HCT116 (cell line): ENCODE results near the gene C10orf95. TPM values are rescaled to one million over a fixed set of nuclear protein-coding genes. Genes with fewer than 3 reads are reported as not detected.

ENCODE experiments used
- ATAC-seq: fragments of 200-7000 bp; cut with Tn5 transposase; 2 replicates; pipeline ENCODE4 v1.9.1; 2020; ENCODE audit warnings: mild to moderate bottlenecking, moderate library complexity
- BruUV-seq: library from RNA; stranded (reverse); fragments of 400-500 nt; replicated peaks from 2 replicates; lab custom pipeline; 2021; lab: Mats Ljungman, UMichigan
- CTCF ChIA-PET: fragments of 300-600 bp; sonication (Branson Sonifier 250); formaldehyde crosslinking; loops from one replicate; lab custom pipeline; 2021; ENCODE audit warnings: antibody characterized with exemption; lab: Charles Lee
- POLR2A ChIA-PET: fragments of 300-600, 350-600 bp; sonication (Branson Sonifier 250); formaldehyde crosslinking; loops from one replicate; lab custom pipeline; 2021; ENCODE audit warnings: antibody characterized with exemption; lab: Charles Lee
- RAD21 ChIA-PET, 2 experiments: fragments of 300-600 bp; sonication (Branson Sonifier 250); formaldehyde crosslinking; loops; one replicate each; lab custom pipeline; 2023; ENCODE audit warnings: low total read pairs in 2 of 2; ENCODE audit not compliant: uncharacterized antibody in 2 of 2, unreplicated experiment in 2 of 2, low non-redundant PET in 1 of 2; lab: Charles Lee
- DNase-seq: peaks from one replicate; pipeline ENCODE4 v3.0.0-alpha.2; 2010; ENCODE audit warnings: low read depth, low spot score
- H2AFZ ChIP-seq: fragments of 200-600 bp; shearing (Covaris generic), sonication (generic); 2 replicates; pipeline ENCODE4 v1.6.1; 2017; ENCODE audit warnings: low read depth, mixed run types, mixed read lengths, antibody characterized with exemption, low read length; ENCODE audit not compliant: poor library complexity, severe bottlenecking
- H3K27ac ChIP-seq: 2 replicates; pipeline ENCODE4 v1.5.1; 2012; ENCODE audit warnings: low read depth, low read length
- H3K27me3 ChIP-seq: fragments of 200-600 bp; sonication (generic); 2 replicates; pipeline ENCODE4 v1.6.1; 2016; ENCODE audit warnings: mixed run types, low read length, mixed read lengths; ENCODE audit not compliant: insufficient read depth
- H3K36me3 ChIP-seq, 2 experiments: fragments of 200-500 bp in 1 of 2; fragments of 200-600 bp in 1 of 2; sonication (Bioruptor generic) in 1 of 2; sonication (generic) in 1 of 2; 2 replicates each; pipeline versions ENCODE4 v1.5.1 to v1.6.1; 2014 to 2016; ENCODE audit warnings: low read length in 2 of 2, inconsistent platforms in 1 of 2, mixed read lengths in 1 of 2, mixed run types in 1 of 2; ENCODE audit not compliant: insufficient read depth in 2 of 2, control insufficient read depth in 1 of 2
- H3K4me1 ChIP-seq, 2 experiments: fragments of 200-600 bp in 1 of 2; sonication (generic) in 1 of 2; 2 replicates each; pipeline versions ENCODE4 v1.5.1 to v1.6.1; 2012 to 2017; ENCODE audit warnings: low read length in 2 of 2, inconsistent platforms in 1 of 2, mild to moderate bottlenecking in 1 of 2, mixed read lengths in 1 of 2, mixed run types in 1 of 2, moderate library complexity in 1 of 2; ENCODE audit not compliant: insufficient read depth in 2 of 2, control insufficient read depth in 1 of 2
- H3K4me2 ChIP-seq: fragments of 200-600 bp; sonication (generic); 2 replicates; pipeline ENCODE4 v1.6.1; 2017; ENCODE audit warnings: mixed run types, low read length, mixed read lengths
- H3K4me3 ChIP-seq, 2 experiments: fragments of 200-600 bp in 1 of 2; sonication (generic) in 1 of 2; replicated peaks in 1 of 2; 2 replicates each; pipeline ENCODE4 v1.5.1; 2011 to 2016; ENCODE audit warnings: low read length in 2 of 2, control low read depth in 1 of 2, low read depth in 1 of 2, mild to moderate bottlenecking in 1 of 2, mixed read lengths in 1 of 2, mixed run types in 1 of 2
- H3K79me2 ChIP-seq: fragments of 200-600 bp; sonication (generic); 2 replicates; pipeline ENCODE4 v1.6.1; 2017; ENCODE audit warnings: mild to moderate bottlenecking, mixed run types, low read length, moderate library complexity, mixed read lengths; ENCODE audit not compliant: insufficient read depth
- H3K9ac ChIP-seq: fragments of 200-600 bp; sonication (generic); 2 replicates; pipeline ENCODE4 v1.6.1; 2016; ENCODE audit warnings: low read length, mixed read lengths
- H3K9me2 ChIP-seq: fragments of 200-600 bp; sonication (generic), shearing (Covaris generic); 2 replicates; pipeline ENCODE4 v1.6.1; 2017; ENCODE audit warnings: mixed run types, mild to moderate bottlenecking, moderate library complexity; ENCODE audit not compliant: insufficient read depth
- H3K9me3 ChIP-seq, 2 experiments: fragments of 200-500 bp in 1 of 2; fragments of 200-600 bp in 1 of 2; sonication (Bioruptor generic) in 1 of 2; sonication (generic) in 1 of 2; 2 replicates each; pipeline ENCODE4 v1.6.1; 2014 to 2017; ENCODE audit warnings: low read length in 2 of 2, mixed read lengths in 2 of 2, inconsistent platforms in 1 of 2, low read depth in 1 of 2, mild to moderate bottlenecking in 1 of 2, mixed run types in 1 of 2, moderate library complexity in 1 of 2; ENCODE audit not compliant: control insufficient read depth in 1 of 2, insufficient read depth in 1 of 2
- H4K20me1 ChIP-seq: fragments of 200-600 bp; sonication (generic), shearing (Covaris generic); 2 replicates; pipeline ENCODE4 v1.6.1; 2017; ENCODE audit warnings: mixed run types, mild to moderate bottlenecking, moderate library complexity; ENCODE audit not compliant: insufficient read depth
- ATF3 ChIP-seq: IDR thresholded peaks from 2 replicates; pipeline ENCODE4 v1.6.1; 2012
- CEBPB ChIP-seq: IDR thresholded peaks from 2 replicates; pipeline ENCODE4 v1.6.1; 2012; ENCODE audit warnings: low read depth
- ELF1 ChIP-seq: IDR thresholded peaks from 2 replicates; pipeline ENCODE4 v1.6.1; 2012; ENCODE audit warnings: low read depth, borderline replicate concordance
- SP1 ChIP-seq: IDR thresholded peaks from 2 replicates; pipeline ENCODE4 v1.6.1; 2012; ENCODE audit warnings: low read depth
- ZNF274 ChIP-seq: fragments of 200-500 bp; sonication (Bioruptor generic); IDR thresholded peaks from 2 replicates; pipeline ENCODE4 v1.6.1; 2014; ENCODE audit warnings: mild to moderate bottlenecking, low read depth, low read length, inconsistent platforms
- intact Hi-C: fragments of 100-400 bp; cut with micrococcal nuclease; formaldehyde crosslinking; loops from 2 replicates; pipeline ENCODE4 v1.10.0; 2022
- total RNA-seq: library from RNA; stranded (reverse); gene quantifications from one replicate; pipeline ENCODE4 v1.2.1, GENCODE V29; 2021; ENCODE audit not compliant: unreplicated experiment
- TF ChIP-seq, protein P1 (sequence below), 3 experiments: fragments of 200-600 bp in 1 of 3; sonication (generic) in 1 of 3; IDR thresholded peaks in 2 of 3; conservative IDR thresholded peaks in 1 of 3; 2 replicates each; pipeline ENCODE4 v1.5.1; 2012 to 2017; ENCODE audit warnings: low read depth in 2 of 3, low read length in 2 of 3, antibody characterized with exemption in 1 of 3, borderline replicate concordance in 1 of 3, control low read depth in 1 of 3, mild to moderate bottlenecking in 1 of 3, mixed read lengths in 1 of 3, mixed run types in 1 of 3, moderate library complexity in 1 of 3; ENCODE audit not compliant: insufficient read depth in 1 of 3

Gene C10orf95
- total RNA-seq, 1 experiment from 2014 or later: 2.1 TPM

GRCh38 chr10:102436312-102436711 is 15.0 kb downstream of the C10orf95 start:
- Histone ChIP-seq H3K79me2 (peaks cover 11% of the 10 kb centered on the region), H3K9me2 (no peaks in the 10 kb centered on the region), H3K27ac (no peak overlapping the region), H3K9ac (no peak overlapping the region), H3K4me2 (no peak overlapping the region), H3K4me3 (no peak overlapping the region), H4K20me1 (no peaks in the 10 kb centered on the region), H3K9me3 (no peaks in the 10 kb centered on the region), H3K27me3 (peaks cover 7% of the 10 kb centered on the region; the same call in 1 of the 2 replicates), H3K36me3 (no peaks in the 10 kb centered on the region), H3K4me1 (peaks cover 0 to 20% of the 10 kb centered on the region in 2 experiments; a peak in 2 of 4 replicates), H2AFZ (no peak overlapping the region)
- DNase-seq (no peak), ATAC-seq (no peak)
- no TSS peak for BruUV-seq
- ChIA-PET POLR2A (interaction anchor here (6.6 kb wide), 1 partner anchor 15 kb away, joined by 36 read pairs; the partner anchor contains the start of gene C10orf95), RAD21 (no interaction called here), CTCF (interaction anchor here (1.1 kb wide), 1 partner anchor 148 kb away, joined by 3 read pairs; no protein-coding TSS in a partner anchor)
- intact Hi-C loops: no loop called here
- TF ChIP-seq ELF1 (no peak), CEBPB (no peak), SP1 (no peak), ATF3 (no peak), ZNF274 (no peak)
- TF ChIP-seq, protein P1, sequence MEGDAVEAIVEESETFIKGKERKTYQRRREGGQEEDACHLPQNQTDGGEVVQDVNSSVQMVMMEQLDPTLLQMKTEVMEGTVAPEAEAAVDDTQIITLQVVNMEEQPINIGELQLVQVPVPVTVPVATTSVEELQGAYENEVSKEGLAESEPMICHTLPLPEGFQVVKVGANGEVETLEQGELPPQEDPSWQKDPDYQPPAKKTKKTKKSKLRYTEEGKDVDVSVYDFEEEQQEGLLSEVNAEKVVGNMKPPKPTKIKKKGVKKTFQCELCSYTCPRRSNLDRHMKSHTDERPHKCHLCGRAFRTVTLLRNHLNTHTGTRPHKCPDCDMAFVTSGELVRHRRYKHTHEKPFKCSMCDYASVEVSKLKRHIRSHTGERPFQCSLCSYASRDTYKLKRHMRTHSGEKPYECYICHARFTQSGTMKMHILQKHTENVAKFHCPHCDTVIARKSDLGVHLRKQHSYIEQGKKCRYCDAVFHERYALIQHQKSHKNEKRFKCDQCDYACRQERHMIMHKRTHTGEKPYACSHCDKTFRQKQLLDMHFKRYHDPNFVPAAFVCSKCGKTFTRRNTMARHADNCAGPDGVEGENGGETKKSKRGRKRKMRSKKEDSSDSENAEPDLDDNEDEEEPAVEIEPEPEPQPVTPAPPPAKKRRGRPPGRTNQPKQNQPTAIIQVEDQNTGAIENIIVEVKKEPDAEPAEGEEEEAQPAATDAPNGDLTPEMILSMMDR (IDR thresholded peaks at IDR 0.05 in 2 of 3, conservative IDR thresholded peaks at IDR 0.05 in 1 of 3; ENCODE audit: borderline replicate concordance in 1 of 3, insufficient read depth in 1 of 3, low read depth in 2 of 3, low read length in 2 of 3): no peak
